IPS-11a (cell line): Measurements from ENCODE around the gene TTC33.
"Not testable (repeated sequence)": the region's sequence is repeated elsewhere in the genome, so short reads cannot be mapped to it uniquely, and the experiment has no call there.

Source experiments
- H3K4me3 ChIP-seq: one replicate; pipeline ENCODE4 v1.5.1; 2013; ENCODE audit warnings: low read depth, low read length, control low read depth

Gene TTC33

GRCh38 chr5:40618926-40619325, 136.8 kb downstream of the TTC33 start:
- no peak overlapping the region for H3K4me3 ChIP-seq

- H3K4me3 ChIP-seq: no peak overlapping the region
Measured at GRCh38 chr5:40616781-40617180, 139.0 kb downstream of the TTC33 start.

- no peak overlapping the region for H3K4me3 ChIP-seq
Measured at GRCh38 chr5:40615586-40616170, 140.1 kb downstream of the TTC33 start.

- H3K4me3 ChIP-seq: no peak overlapping the region
Measured at GRCh38 chr5:40614923-40615585, 140.7 kb downstream of the TTC33 start.

GRCh38 chr5:40614466-40614865, 141.3 kb downstream of the TTC33 start:
- no peak overlapping the region for H3K4me3 ChIP-seq

- H3K4me3 ChIP-seq: no peak overlapping the region
Measured at GRCh38 chr5:40607202-40607601, 148.6 kb downstream of the TTC33 start.

GRCh38 chr5:40606077-40606765, 149.5 kb downstream of the TTC33 start:
- no peak overlapping the region for H3K4me3 ChIP-seq

GRCh38 chr5:40605295-40605958, 150.3 kb downstream of the TTC33 start:
- no peak overlapping the region for H3K4me3 ChIP-seq

- no peak overlapping the region for H3K4me3 ChIP-seq
Measured at GRCh38 chr5:40603378-40603777, 152.4 kb downstream of the TTC33 start.

- H3K4me3 ChIP-seq: no peak overlapping the region
Measured at GRCh38 chr5:40601198-40601868, 154.4 kb downstream of the TTC33 start.

GRCh38 chr5:40600383-40600782, 155.4 kb downstream of the TTC33 start:
- no peak overlapping the region for H3K4me3 ChIP-seq

GRCh38 chr5:40599676-40600075, 156.1 kb downstream of the TTC33 start:
- H3K4me3 ChIP-seq: no peak overlapping the region

GRCh38 chr5:40594811-40595210, 160.9 kb downstream of the TTC33 start:
- no peak overlapping the region for H3K4me3 ChIP-seq

- not testable (repeated sequence) for H3K4me3 ChIP-seq
Measured at GRCh38 chr5:40591727-40592396, 163.9 kb downstream of the TTC33 start.

GRCh38 chr5:40587376-40587775, 168.4 kb downstream of the TTC33 start:
- H3K4me3 ChIP-seq: no peak overlapping the region

GRCh38 chr5:40585537-40586267, 170.1 kb downstream of the TTC33 start:
- H3K4me3 ChIP-seq: no peak overlapping the region

GRCh38 chr5:40584054-40584453, 171.7 kb downstream of the TTC33 start:
- no peak overlapping the region for H3K4me3 ChIP-seq

GRCh38 chr5:40578501-40579451, 177.0 kb downstream of the TTC33 start:
- H3K4me3 ChIP-seq: no peak overlapping the region

- no peak overlapping the region for H3K4me3 ChIP-seq
Measured at GRCh38 chr5:40577718-40578117, 178.0 kb downstream of the TTC33 start.
